Spleen (tissue), 11 donors: ENCODE measurements around the gene COL5A1. TPM values are rescaled to one million over a fixed set of nuclear protein-coding genes. Genes with fewer than 3 reads are reported as not detected.

Experiments used
- DNase-seq: peaks from one replicate; pipeline ENCODE4 v3.0.0-alpha.2; 2020
- H3K27ac ChIP-seq, 8 donors: fragments of 200-600 bp; sonication (generic) in 7 of 8; 1 replicate in 4 of 8; 2 replicates in 4 of 8; pipeline versions ENCODE4 v1.5.0 to v1.8.0; 2016 to 2021; ENCODE audit warnings: inconsistent platforms in 4 of 8, mild to moderate bottlenecking in 4 of 8, moderate library complexity in 1 of 8
- H3K27me3 ChIP-seq, 7 donors: fragments of 200-600 bp; sonication (generic) in 6 of 7; replicated peaks in 1 of 7; 1 replicate in 4 of 7; 2 replicates in 3 of 7; pipeline versions ENCODE4 v1.5.0 to v1.8.0; 2016 to 2021; ENCODE audit warnings: inconsistent platforms in 3 of 7, mild to moderate bottlenecking in 1 of 7
- H3K36me3 ChIP-seq, 6 donors: fragments of 200-600 bp; sonication (generic) in 5 of 6; 1 replicate in 4 of 6; 2 replicates in 2 of 6; pipeline versions ENCODE4 v1.5.0 to v1.8.0; 2016 to 2021; ENCODE audit warnings: inconsistent platforms in 2 of 6
- H3K4me1 ChIP-seq, 6 donors: fragments of 200-600 bp; sonication (generic) in 5 of 6; 1 replicate in 3 of 6; 2 replicates in 3 of 6; pipeline versions ENCODE4 v1.5.0 to v1.8.0; 2016 to 2021; ENCODE audit warnings: inconsistent platforms in 3 of 6
- H3K4me3 ChIP-seq, 8 donors: fragments of 200-600 bp; sonication (generic) in 7 of 8; 1 replicate in 4 of 8; 2 replicates in 4 of 8; pipeline versions ENCODE4 v1.5.0 to v1.8.0; 2016 to 2021; ENCODE audit warnings: inconsistent platforms in 4 of 8, mild to moderate bottlenecking in 4 of 8, moderate library complexity in 2 of 8
- H3K9me3 ChIP-seq, 8 donors: fragments of 200-600 bp; sonication (generic) in 7 of 8; 1 replicate in 4 of 8; 2 replicates in 4 of 8; pipeline versions ENCODE4 v1.5.0 to v1.8.0; 2016 to 2021; ENCODE audit warnings: inconsistent platforms in 4 of 8
- POLR2A ChIP-seq, 3 donors: fragments of 450-650 bp; IDR thresholded peaks; one replicate each; pipeline ENCODE4 v1.5.1; 2017; ENCODE audit warnings: antibody characterized with exemption in 3 of 3, mild to moderate bottlenecking in 1 of 3
- POLR2AphosphoS5 ChIP-seq, 3 donors: sonication (generic); formaldehyde crosslinking; IDR thresholded peaks; one replicate each; pipeline ENCODE4 v1.5.1; 2017; ENCODE audit warnings: antibody characterized with exemption in 3 of 3
- WGBS, 5 donors: extraction: QIAGEN DNeasy Blood & Tissue Kit in 3 of 5; methylation state at CpG; one replicate each; pipeline versions ENCODE4 v1.1.5 to v1.1.7; 2013 to 2018; 5-methylcytosine and 5-hydroxymethylcytosine counted together
- intact Hi-C: fragments of 100-400 bp; cut with DNase I; formaldehyde crosslinking; loops from one replicate; pipeline ENCODE4 v1.15.0; 2023; ENCODE audit warnings: low total_unique reads
- polyA plus RNA-seq, 3 donors: library from polyadenylated mRNA; stranded (reverse); fragments of 200-250 nt; gene quantifications; one replicate each; pipeline ENCODE4 v1.2.1, GENCODE V29; 2013
- total RNA-seq, 7 donors: library from RNA; depleted of rRNA in 3 of 7; stranded (reverse); fragments of >200 nt in 3 of 7; fragmentation: NEBNext Ultra II Directional in 4 of 7; extraction: Animal tissue kit (Norgen Biotek cat#: 25700) in 4 of 7; gene quantifications; one replicate each; pipeline versions ENCODE4 v1.1.0 to v1.2.1, GENCODE V29; 2016 to 2021
- TF ChIP-seq, protein P1 (sequence below), 11 experiments: fragments of 200-600 bp in 7 of 11; fragments of 450-650 bp in 4 of 11; sonication (generic) in 4 of 11; IDR thresholded peaks in 8 of 11; conservative IDR thresholded peaks in 3 of 11; 1 replicate in 7 of 11; 2 replicates in 4 of 11; pipeline versions ENCODE4 v1.4.0 to v1.8.0; 2016 to 2021; ENCODE audit warnings: antibody characterized with exemption in 11 of 11, inconsistent platforms in 4 of 11, mild to moderate bottlenecking in 1 of 11
- donor health status: healthy with polysubstance abuse.
- donor health status: DM: no; HTN: no; CAD: no; lungs with moderate emphysema.
- donor health status: DM: no; HTN: no; CAD: no.
- donor health status: Bipolar disorder and iron deficiency.
- donor health status: healthy.
- donor health status: DM: no; HTN: no; CAD: no.
- donor health status: DM: yes; HTN: yes; CAD: no.

COL5A1 gene
- total and polyA plus RNA-seq, 10 donors: 2.6 to 50.6 (median 23.7) TPM

GRCh38 chr9:134720136-134720753, 78.6 kb downstream of the COL5A1 start:
- no peaks in the 10 kb centered on the region for H3K9me3 ChIP-seq
- intact Hi-C loops: no loop called here
- peaks cover 0 to 33% (median 0%) of the 10 kb centered on the region in 7 donors for H3K27me3 ChIP-seq
- TF ChIP-seq POLR2A (IDR thresholded peaks at IDR 0.05): no peak
- no peak for TF ChIP-seq POLR2AphosphoS5 (IDR thresholded peaks at IDR 0.05)
- TF ChIP-seq, protein P1, sequence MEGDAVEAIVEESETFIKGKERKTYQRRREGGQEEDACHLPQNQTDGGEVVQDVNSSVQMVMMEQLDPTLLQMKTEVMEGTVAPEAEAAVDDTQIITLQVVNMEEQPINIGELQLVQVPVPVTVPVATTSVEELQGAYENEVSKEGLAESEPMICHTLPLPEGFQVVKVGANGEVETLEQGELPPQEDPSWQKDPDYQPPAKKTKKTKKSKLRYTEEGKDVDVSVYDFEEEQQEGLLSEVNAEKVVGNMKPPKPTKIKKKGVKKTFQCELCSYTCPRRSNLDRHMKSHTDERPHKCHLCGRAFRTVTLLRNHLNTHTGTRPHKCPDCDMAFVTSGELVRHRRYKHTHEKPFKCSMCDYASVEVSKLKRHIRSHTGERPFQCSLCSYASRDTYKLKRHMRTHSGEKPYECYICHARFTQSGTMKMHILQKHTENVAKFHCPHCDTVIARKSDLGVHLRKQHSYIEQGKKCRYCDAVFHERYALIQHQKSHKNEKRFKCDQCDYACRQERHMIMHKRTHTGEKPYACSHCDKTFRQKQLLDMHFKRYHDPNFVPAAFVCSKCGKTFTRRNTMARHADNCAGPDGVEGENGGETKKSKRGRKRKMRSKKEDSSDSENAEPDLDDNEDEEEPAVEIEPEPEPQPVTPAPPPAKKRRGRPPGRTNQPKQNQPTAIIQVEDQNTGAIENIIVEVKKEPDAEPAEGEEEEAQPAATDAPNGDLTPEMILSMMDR (IDR thresholded peaks at IDR 0.05 in 8 of 11, conservative IDR thresholded peaks at IDR 0.05 in 3 of 11): no peak
- DNase-seq: no peak
- 82 to 92% (median 85%) methylated on average over 16 to 17 of the region's 17 CpGs for WGBS, 5 donors
- no peak overlapping the region for H3K27ac ChIP-seq
- no peak overlapping the region for H3K4me3 ChIP-seq
- no peaks in the 10 kb centered on the region for H3K36me3 ChIP-seq
- peaks cover 0 to 20% (median 0%) of the 10 kb centered on the region in 6 donors for H3K4me1 ChIP-seq

DNA sequence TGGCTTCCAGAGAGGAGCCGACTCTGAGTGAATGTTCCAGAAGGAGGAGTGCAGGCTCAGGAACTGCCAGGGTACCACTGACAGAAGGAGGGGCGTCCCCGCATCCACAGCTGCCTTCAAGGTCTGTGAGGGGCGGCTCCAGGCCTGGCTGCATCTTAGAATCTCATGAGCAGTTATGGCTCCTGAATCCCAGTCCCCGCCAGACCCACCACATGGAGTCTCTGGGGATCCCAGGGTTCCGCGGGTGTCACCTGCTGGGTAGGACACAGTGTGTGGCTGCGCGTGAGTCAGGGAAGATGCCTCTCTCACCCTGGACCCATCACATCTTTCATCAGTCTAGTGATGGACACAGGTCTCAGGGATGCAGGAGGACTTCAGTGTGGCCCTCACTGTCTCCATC, 79.2 kb downstream of the COL5A1 start:
- TF ChIP-seq POLR2A (IDR thresholded peaks at IDR 0.05) (no peak), POLR2AphosphoS5 (IDR thresholded peaks at IDR 0.05) (no peak)
- TF ChIP-seq, protein P1 (IDR thresholded peaks at IDR 0.05 in 8 of 11, conservative IDR thresholded peaks at IDR 0.05 in 3 of 11): no peak
- H3K27ac ChIP-seq: no peak overlapping the region
- intact Hi-C loops: no loop called here
- H3K36me3 ChIP-seq: no peaks in the 10 kb centered on the region
- WGBS, 5 donors: 87 to 96% (median 92%) methylated on average over 8 to 9 of the region's 9 CpGs
- peaks cover 0 to 26% (median 0%) of the 10 kb centered on the region in 6 donors for H3K4me1 ChIP-seq
- peaks cover 0 to 33% (median 0%) of the 10 kb centered on the region in 7 donors for H3K27me3 ChIP-seq
- no peak overlapping the region for H3K4me3 ChIP-seq
- no peak for DNase-seq
- H3K9me3 ChIP-seq: no peaks in the 10 kb centered on the region

DNA sequence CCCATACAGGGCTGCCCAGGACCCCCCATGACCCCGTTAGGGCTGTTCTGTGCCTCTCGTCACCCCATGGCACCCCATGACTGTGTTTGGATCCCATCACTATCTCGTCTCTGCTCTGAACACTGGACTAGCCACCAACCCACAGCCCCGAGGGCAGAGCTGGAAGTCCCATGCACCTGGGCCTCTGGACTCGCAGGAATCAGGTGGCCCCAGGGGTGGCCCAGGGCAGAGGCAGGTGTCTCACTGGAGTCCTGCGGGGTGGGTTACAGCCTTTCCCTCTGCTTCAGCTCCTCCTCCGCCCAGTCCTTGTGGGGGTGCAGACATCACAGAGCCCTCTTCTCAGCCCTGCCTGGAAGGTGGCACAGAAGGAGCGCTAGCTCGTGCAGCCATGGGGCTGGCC, 79.7 kb downstream of the COL5A1 start:
- WGBS, 5 donors: 89 to 94% (median 89%) methylated on average over 8 to 9 of the region's 9 CpGs
- TF ChIP-seq POLR2A (IDR thresholded peaks at IDR 0.05): no peak
- TF ChIP-seq, protein P1 (IDR thresholded peaks at IDR 0.05 in 8 of 11, conservative IDR thresholded peaks at IDR 0.05 in 3 of 11): no peak
- TF ChIP-seq POLR2AphosphoS5 (IDR thresholded peaks at IDR 0.05): no peak
- Histone ChIP-seq H3K9me3 (no peaks in the 10 kb centered on the region), H3K27me3 (peaks cover 0 to 33% (median 0%) of the 10 kb centered on the region in 7 donors), H3K4me3 (no peak overlapping the region), H3K4me1 (peaks cover 0 to 28% (median 0%) of the 10 kb centered on the region in 6 donors), H3K36me3 (no peaks in the 10 kb centered on the region), H3K27ac (no peak overlapping the region)
- DNase-seq: no peak
- intact Hi-C loops: no loop called here

- peaks cover 0 to 28% (median 0%) of the 10 kb centered on the region in 6 donors for H3K4me1 ChIP-seq
- no peak for DNase-seq
- H3K9me3 ChIP-seq: no peaks in the 10 kb centered on the region
- H3K27me3 ChIP-seq: peaks cover 0 to 33% (median 0%) of the 10 kb centered on the region in 7 donors
- WGBS, 5 donors: 89 to 97% (median 93%) methylated on average over 13 to 15 of the region's 15 CpGs
- H3K36me3 ChIP-seq: no peaks in the 10 kb centered on the region
- intact Hi-C loops: no loop called here
- no peak overlapping the region for H3K4me3 ChIP-seq
- no peak overlapping the region for H3K27ac ChIP-seq
- TF ChIP-seq, protein P1 (IDR thresholded peaks at IDR 0.05 in 8 of 11, conservative IDR thresholded peaks at IDR 0.05 in 3 of 11): no peak
- TF ChIP-seq POLR2AphosphoS5 (IDR thresholded peaks at IDR 0.05): no peak
- TF ChIP-seq POLR2A (IDR thresholded peaks at IDR 0.05): no peak
Observed at GRCh38 chr9:134722120-134722701, 80.6 kb downstream of the COL5A1 start.
